IMR-90 (cell line): ENCODE results near the gene EBLN1. TPM values are rescaled to one million over a fixed set of nuclear protein-coding genes. Genes with fewer than 3 reads are reported as not detected.
A peak's percentile ranks its signal among the peaks of the same experiment; 100 is the strongest.

Experiments
- ATAC-seq: fragments of 200-7000 bp; cut with Tn5 transposase; 2 replicates; pipeline ENCODE4 v1.9.1; 2020; ENCODE audit warnings: low read depth, mild to moderate bottlenecking, moderate library complexity
- BruUV-seq: library from RNA; stranded (reverse); fragments of 400-500 nt; replicated peaks from 2 replicates; lab custom pipeline; 2021; lab: Mats Ljungman, UMichigan
- CTCF ChIA-PET: fragments of 300-600 bp; formaldehyde crosslinking; extraction: SDS; loops from one replicate; lab custom pipeline; 2021; ENCODE audit warnings: antibody characterized with exemption; lab: Yijun Ruan, JAX
- POLR2A ChIA-PET: fragments of 300-600 bp; sonication (Branson Sonifier 250); formaldehyde crosslinking; loops from one replicate; lab custom pipeline; 2022; ENCODE audit warnings: antibody characterized with exemption; ENCODE audit not compliant: unreplicated experiment; lab: Charles Lee
- DNase-seq: peaks from one replicate; pipeline ENCODE4 v3.0.0; 2013
- H2AFZ ChIP-seq: replicated peaks from 2 replicates; pipeline ENCODE3; 2013; ENCODE audit warnings: low read length, mild to moderate bottlenecking; ENCODE audit not compliant: poor library complexity
- H2AK5ac ChIP-seq: 2 replicates; pipeline ENCODE4 v1.6.1; 2013; ENCODE audit warnings: low read depth, low read length, inconsistent platforms
- H2AK9ac ChIP-seq: replicated peaks from 2 replicates; pipeline ENCODE3; 2013; ENCODE audit warnings: mild to moderate bottlenecking, low read depth, low read length, moderate library complexity; ENCODE audit not compliant: poor library complexity
- H2BK120ac ChIP-seq: 2 replicates; pipeline ENCODE4 v1.6.1; 2013; ENCODE audit warnings: low read depth, low read length, inconsistent platforms
- H2BK15ac ChIP-seq: 3 replicates; pipeline ENCODE4 v1.6.1; 2013; ENCODE audit warnings: low read depth, low read length, inconsistent platforms
- H2BK20ac ChIP-seq: 2 replicates; pipeline ENCODE4 v1.6.1; 2013; ENCODE audit warnings: low read depth, mild to moderate bottlenecking, inconsistent platforms, low read length, moderate library complexity
- H2BK5ac ChIP-seq: 2 replicates; pipeline ENCODE4 v1.6.1; 2013; ENCODE audit warnings: mild to moderate bottlenecking, low read depth, low read length, inconsistent platforms; ENCODE audit not compliant: poor library complexity, severe bottlenecking
- H3K14ac ChIP-seq: replicated peaks from 2 replicates; pipeline ENCODE4 v1.6.1; 2013; ENCODE audit warnings: low read depth, low read length, inconsistent platforms
- H3K18ac ChIP-seq: 2 replicates; pipeline ENCODE4 v1.6.1; 2013; ENCODE audit warnings: low read depth, low read length, control low read depth
- H3K23ac ChIP-seq: 2 replicates; pipeline ENCODE4 v1.6.1; 2013; ENCODE audit warnings: low read depth, low read length, inconsistent platforms
- H3K27ac ChIP-seq: 2 replicates; pipeline ENCODE4 v1.5.1; 2013; ENCODE audit warnings: mild to moderate bottlenecking, control low read depth, low read length; ENCODE audit not compliant: insufficient read depth
- H3K27me3 ChIP-seq: 2 replicates; pipeline ENCODE4 v1.6.1; 2013; ENCODE audit warnings: low read length; ENCODE audit not compliant: control insufficient read depth, insufficient read depth
- H3K36me3 ChIP-seq: 2 replicates; pipeline ENCODE4 v1.6.1; 2013; ENCODE audit warnings: low read length, mixed read lengths; ENCODE audit not compliant: control insufficient read depth, insufficient read depth
- H3K4ac ChIP-seq: 2 replicates; pipeline ENCODE4 v1.6.1; 2013; ENCODE audit warnings: low read depth, low read length, inconsistent platforms
- H3K4me1 ChIP-seq: 2 replicates; pipeline ENCODE4 v1.6.1; 2013; ENCODE audit warnings: low read length, mixed read lengths; ENCODE audit not compliant: control insufficient read depth, insufficient read depth
- H3K4me2 ChIP-seq: 2 replicates; pipeline ENCODE4 v1.6.1; 2013; ENCODE audit warnings: low read depth, mild to moderate bottlenecking, control low read depth, low read length, moderate library complexity
- H3K4me3 ChIP-seq: 2 replicates; pipeline ENCODE4 v1.5.1; 2013; ENCODE audit warnings: low read depth, mild to moderate bottlenecking, control low read depth, low read length, moderate library complexity; ENCODE audit not compliant: insufficient read depth
- H3K56ac ChIP-seq: 2 replicates; pipeline ENCODE4 v1.6.1; 2013; ENCODE audit warnings: low read length, inconsistent platforms; ENCODE audit not compliant: insufficient read depth; ENCODE audit errors: extremely low read depth
- H3K79me1 ChIP-seq, 2 experiments: 2 replicates each; pipeline ENCODE4 v1.6.1; 2013; ENCODE audit warnings: low read length in 2 of 2, inconsistent platforms in 1 of 2, low read depth in 1 of 2
- H3K9ac ChIP-seq: 2 replicates; pipeline ENCODE4 v1.6.1; 2013; ENCODE audit warnings: low read depth, low read length, control low read depth
- H3K9me1 ChIP-seq: 2 replicates; pipeline ENCODE4 v1.6.1; 2013; ENCODE audit warnings: low read length, inconsistent platforms; ENCODE audit not compliant: insufficient read depth
- H3K9me3 ChIP-seq: 2 replicates; pipeline ENCODE4 v1.6.1; 2013; ENCODE audit warnings: low read length; ENCODE audit not compliant: control insufficient read depth, insufficient read depth
- H4K20me1 ChIP-seq: 2 replicates; pipeline ENCODE4 v1.6.1; 2013; ENCODE audit warnings: low read length, inconsistent platforms; ENCODE audit not compliant: insufficient read depth
- H4K5ac ChIP-seq: 2 replicates; pipeline ENCODE4 v1.6.1; 2013; ENCODE audit warnings: mild to moderate bottlenecking, low read depth, low read length, control low read depth
- H4K8ac ChIP-seq, 2 experiments: 2 replicates each; pipeline ENCODE4 v1.6.1; 2013; ENCODE audit warnings: low read depth in 2 of 2, low read length in 2 of 2, control low read depth in 1 of 2, inconsistent platforms in 1 of 2
- H4K91ac ChIP-seq: 2 replicates; pipeline ENCODE4 v1.6.1; 2013; ENCODE audit warnings: low read depth, low read length, inconsistent platforms; ENCODE audit not compliant: insufficient read depth
- BHLHE40 ChIP-seq: fragments of 150-350 bp; IDR thresholded peaks from 2 replicates; pipeline ENCODE4 v1.6.1; 2016; ENCODE audit warnings: mild to moderate bottlenecking, low read depth, low read length
- CEBPB ChIP-seq: IDR thresholded peaks from 2 replicates; pipeline ENCODE4 v1.6.1; 2012; ENCODE audit warnings: low read depth, low read length, improper control_type of control experiment
- CHD1 ChIP-seq: IDR thresholded peaks from 2 replicates; pipeline ENCODE4 v1.6.1; 2012; ENCODE audit warnings: low read depth, low read length, improper control_type of control experiment
- CTCF ChIP-seq: conservative IDR thresholded peaks from 2 replicates; pipeline ENCODE4 v1.5.1; 2012; ENCODE audit warnings: mild to moderate bottlenecking, low read depth, low read length, improper control_type of control experiment
- ELK1 ChIP-seq: fragments of 150-350 bp; IDR thresholded peaks from 2 replicates; pipeline ENCODE4 v1.6.1; 2016; ENCODE audit warnings: low read depth, mild to moderate bottlenecking, low read length, moderate library complexity, borderline replicate concordance
- FOS ChIP-seq: fragments of 150-350 bp; IDR thresholded peaks from 2 replicates; pipeline ENCODE4 v1.6.1; 2016; ENCODE audit warnings: low read depth, low read length
- MAFK ChIP-seq: IDR thresholded peaks from 2 replicates; pipeline ENCODE4 v1.6.1; 2012; ENCODE audit warnings: low read depth, low read length, improper control_type of control experiment
- MAZ ChIP-seq: IDR thresholded peaks from 2 replicates; pipeline ENCODE4 v1.6.1; 2012; ENCODE audit warnings: low read depth, mild to moderate bottlenecking, low read length, improper control_type of control experiment, moderate library complexity, borderline replicate concordance
- MXI1 ChIP-seq: IDR thresholded peaks from 2 replicates; pipeline ENCODE4 v1.6.1; 2012; ENCODE audit warnings: low read depth, mild to moderate bottlenecking, low read length, moderate library complexity, borderline replicate concordance
- NFE2L2 ChIP-seq: fragments of 150-350 bp; IDR thresholded peaks from 2 replicates; pipeline ENCODE4 v1.6.1; 2016; ENCODE audit warnings: low read depth, mild to moderate bottlenecking, low read length
- POLR2A ChIP-seq: IDR thresholded peaks from 2 replicates; pipeline ENCODE4 v1.6.1; 2012; ENCODE audit warnings: mild to moderate bottlenecking, low read depth, low read length
- RAD21 ChIP-seq: IDR thresholded peaks from 2 replicates; pipeline ENCODE4 v1.6.1; 2012; ENCODE audit warnings: low read length, improper control_type of control experiment
- RFX5 ChIP-seq: IDR thresholded peaks from 2 replicates; pipeline ENCODE4 v1.8.0; 2012; ENCODE audit warnings: low read depth, mild to moderate bottlenecking, low read length, moderate library complexity
- SMC3 ChIP-seq: fragments of 150-350 bp; IDR thresholded peaks from 2 replicates; pipeline ENCODE4 v1.6.1; 2016; ENCODE audit warnings: low read depth, mild to moderate bottlenecking, antibody characterized with exemption, low read length, moderate library complexity
- USF2 ChIP-seq: fragments of 150-350 bp; IDR thresholded peaks from 2 replicates; pipeline ENCODE4 v1.6.1; 2017; ENCODE audit warnings: mild to moderate bottlenecking, antibody characterized with exemption, low read length, low read depth
- WGBS, 2 experiments: methylation state at CpG; one replicate each; pipeline versions ENCODE4 v1.1.5 to v1.1.7; 2013; ENCODE audit warnings: missing lambda C conversion rate in 2 of 2; ENCODE audit not compliant: insufficient read length in 1 of 2; ENCODE audit errors: extremely low coverage in 2 of 2; 5-methylcytosine and 5-hydroxymethylcytosine counted together
- dilution Hi-C: fragments of 300-500 bp; cut with HindIII; formaldehyde crosslinking; loops from one replicate; pipeline ENCODE4 v1.14.3; 2018; ENCODE audit warnings: low sequenced_read_pairs; ENCODE audit not compliant: unreplicated experiment
- in situ Hi-C: fragments of 300-500 bp; cut with MboI; formaldehyde crosslinking; loops from 3 replicates; pipeline ENCODE4 v1.14.3; 2019; ENCODE audit warnings: low sequenced_read_pairs, inconsistent platforms, mixed read lengths
- intact Hi-C: fragments of 100-400 bp; cut with micrococcal nuclease; formaldehyde crosslinking; loops from 2 replicates; pipeline ENCODE4 v1.10.0; 2022
- polyA plus RNA-seq, 3 experiments: library from polyadenylated mRNA; depleted of rRNA; stranded (reverse); fragments of >200 nt; gene quantifications; 2 replicates each; pipeline ENCODE4 v1.2.3, GENCODE V29; 2012; ENCODE audit warnings: low replicate concordance in 1 of 3
- total RNA-seq: library from RNA; depleted of rRNA; stranded (reverse); fragments of >200 nt; gene quantifications from 2 replicates; pipeline ENCODE4 v1.2.3, GENCODE V29; 2012

EBLN1 gene
- total and polyA plus RNA-seq, 2 of the 4 experiments (the other 2 are of a cell fraction): not detected

- H3K56ac ChIP-seq: no peak overlapping the region
- ChIA-PET CTCF (no interaction called here), POLR2A (no interaction called here)
- no peak overlapping the region for H4K8ac ChIP-seq
- no peaks in the 10 kb centered on the region for H3K9me3 ChIP-seq
- H3K18ac ChIP-seq: no peak overlapping the region
- H2BK15ac ChIP-seq: no peak overlapping the region
- H3K4me3 ChIP-seq: peak overlapping the region; percentile 49
- DNase-seq (no peak), ATAC-seq (no peak)
- no peak overlapping the region for H4K91ac ChIP-seq
- in situ Hi-C loops: no loop called here
- H4K5ac ChIP-seq: no peak overlapping the region
- H3K27ac ChIP-seq: no peak overlapping the region
- no peak overlapping the region for H2AK9ac ChIP-seq
- BruUV-seq: no TSS peak
- 0 out of 2 replicates have a peak overlapping the region, but pooled peaks have one; percentile 36 for H3K4ac ChIP-seq
- intact Hi-C loops: loop anchor here (2.0 kb wide), 1 partner anchor 22 kb away; no protein-coding TSS in a partner anchor
- no peaks in the 10 kb centered on the region for H3K79me1 ChIP-seq
- peak overlapping the region; percentile 89 for H3K4me2 ChIP-seq
- TF ChIP-seq NFE2L2 (no peak), SMC3 (no peak), ELK1 (no peak), USF2 (no peak), MAFK (no peak), BHLHE40 (no peak), MXI1 (no peak), MAZ (no peak), POLR2A (no peak), CTCF (no peak), CHD1 (no peak), FOS (no peak), RAD21 (no peak), CEBPB (no peak), RFX5 (no peak)
- peaks cover 8% of the 10 kb centered on the region; the same call in 1 of the 2 replicates for H3K27me3 ChIP-seq
- H2BK20ac ChIP-seq: no peak overlapping the region
- peak overlapping the region; percentile 96 for H2AFZ ChIP-seq
- WGBS, 2 experiments: 19% methylated on average over 3 of the region's 13 CpGs; no CpG with 5 or more reads in 1 of the 2 experiments
- no peaks in the 10 kb centered on the region for H3K36me3 ChIP-seq
- no peak overlapping the region for H2BK5ac ChIP-seq
- no peaks in the 10 kb centered on the region for H4K20me1 ChIP-seq
- no peaks in the 10 kb centered on the region for H3K9me1 ChIP-seq
- no peak overlapping the region for H3K9ac ChIP-seq
- H2BK120ac ChIP-seq: peak overlapping the region; percentile 97; the same call in 1 of the 2 replicates
- dilution Hi-C loops: no loop called here
- H3K4me1 ChIP-seq: no peaks in the 10 kb centered on the region
- H3K14ac ChIP-seq: peak overlapping the region; percentile 52; the same call in 1 of the 2 replicates
- H3K23ac ChIP-seq: peak overlapping the region; percentile 51
- H2AK5ac ChIP-seq: no peak overlapping the region
These were observed 33.3 kb upstream of the EBLN1 start for GRCh38 chr10:22250897-22251660.
